Measurements from ENCODE around the gene PRAMEF1.
"Not testable (repeated sequence)": the region's sequence is repeated elsewhere in the genome, so short reads cannot be mapped to it uniquely, and the experiment has no call there.

The PRAMEF1 gene

GRCh38 chr1:12811409-12811784 lies 20.2 kb downstream of the PRAMEF1 start:
- no peak overlapping the region for H2AK5ac ChIP-seq (ENCODE audit: low read length, severe bottlenecking)
- WGBS = 30% methylated on average over 2 of the region's 2 CpGs
- H2AFZ ChIP-seq (ENCODE audit: low read depth, low read length) = no peak overlapping the region
- H3K9me3 ChIP-seq (ENCODE audit: control insufficient read depth, low read length) = no peaks in the 10 kb centered on the region
- no peak overlapping the region for H2BK12ac ChIP-seq (ENCODE audit: low read length in 2 of 2)
- H2BK120ac ChIP-seq (ENCODE audit: low read depth, low read length) = no peak overlapping the region
- H3K27ac ChIP-seq (ENCODE audit: low read length, poor library complexity, severe bottlenecking) = no peak overlapping the region
- no peak overlapping the region for H4K91ac ChIP-seq (ENCODE audit: low read length)
- H2BK15ac ChIP-seq (ENCODE audit: low read depth, poor library complexity, severe bottlenecking) = no peak overlapping the region
- H3K4me1 ChIP-seq (ENCODE audit: control insufficient read depth, insufficient read depth, low read depth, low read length) = no peaks in the 10 kb centered on the region
- H3K79me1 ChIP-seq (replicated peaks; ENCODE audit: low read length, poor library complexity, severe bottlenecking) = no peaks in the 10 kb centered on the region
- no peaks in the 10 kb centered on the region for H3K27me3 ChIP-seq (ENCODE audit: control insufficient read depth in 1 of 2, insufficient read depth in 1 of 2, low read length in 2 of 2)
- no peak overlapping the region for H3K4ac ChIP-seq (ENCODE audit: low read depth in 1 of 2, low read length in 2 of 2)
- peak overlapping the region in 1 of 2 experiments; percentile 41 for H3K4me3 ChIP-seq (ENCODE audit: insufficient read depth in 1 of 2, low read depth in 1 of 2, low read length in 2 of 2)
- no peaks in the 10 kb centered on the region for H3K36me3 ChIP-seq (ENCODE audit: control insufficient read depth in 1 of 2, insufficient read depth in 2 of 2, low read depth in 1 of 2, low read length in 2 of 2)
- H3K14ac ChIP-seq (ENCODE audit: low read length in 2 of 2) = no peak overlapping the region
- no peak for DNase-seq
- no peak overlapping the region for H3K18ac ChIP-seq (ENCODE audit: low read depth in 1 of 2, low read length in 2 of 2)
- no peak overlapping the region for H4K8ac ChIP-seq (ENCODE audit: low read length)
- no peak overlapping the region for H3K9ac ChIP-seq (ENCODE audit: low read length)
- H3K4me2 ChIP-seq (ENCODE audit: low read length, poor library complexity, severe bottlenecking) = no peak overlapping the region
- no peak overlapping the region for H3K23ac ChIP-seq (ENCODE audit: low read length in 2 of 2)
- no peak overlapping the region for H2BK5ac ChIP-seq (ENCODE audit: low read depth, low read length, poor library complexity, severe bottlenecking)

- not testable (repeated sequence) for H4K8ac ChIP-seq (ENCODE audit: low read length); H2BK12ac ChIP-seq (ENCODE audit: low read length in 2 of 2); H3K14ac ChIP-seq (ENCODE audit: low read length in 2 of 2); H3K9me3 ChIP-seq (ENCODE audit: control insufficient read depth, low read length); H3K4ac ChIP-seq (ENCODE audit: low read depth in 1 of 2, low read length in 2 of 2); H3K4me2 ChIP-seq (ENCODE audit: low read length, poor library complexity, severe bottlenecking); H3K36me3 ChIP-seq (ENCODE audit: control insufficient read depth in 1 of 2, insufficient read depth in 2 of 2, low read depth in 1 of 2, low read length in 2 of 2); H3K9ac ChIP-seq (ENCODE audit: low read length); H4K91ac ChIP-seq (ENCODE audit: low read length); H2AFZ ChIP-seq (ENCODE audit: low read depth, low read length); DNase-seq; H2BK120ac ChIP-seq (ENCODE audit: low read depth, low read length); H2BK15ac ChIP-seq (ENCODE audit: low read depth, poor library complexity, severe bottlenecking); H3K79me1 ChIP-seq (replicated peaks; ENCODE audit: low read length, poor library complexity, severe bottlenecking); H3K4me3 ChIP-seq (ENCODE audit: insufficient read depth in 1 of 2, low read depth in 1 of 2, low read length in 2 of 2); H3K18ac ChIP-seq (ENCODE audit: low read depth in 1 of 2, low read length in 2 of 2); H3K27me3 ChIP-seq (ENCODE audit: control insufficient read depth in 1 of 2, insufficient read depth in 1 of 2, low read length in 2 of 2); H2AK5ac ChIP-seq (ENCODE audit: low read length, severe bottlenecking); H3K23ac ChIP-seq (ENCODE audit: low read length in 2 of 2); H3K4me1 ChIP-seq (ENCODE audit: control insufficient read depth, insufficient read depth, low read depth, low read length); H2BK5ac ChIP-seq (ENCODE audit: low read depth, low read length, poor library complexity, severe bottlenecking); H3K27ac ChIP-seq (ENCODE audit: low read length, poor library complexity, severe bottlenecking)
- WGBS = 70% methylated on average over 6 of the region's 6 CpGs
Observed at GRCh38 chr1:12819061-12819460, 27.9 kb downstream of the PRAMEF1 start.

- H2AK5ac ChIP-seq (ENCODE audit: low read length, severe bottlenecking); H4K8ac ChIP-seq (ENCODE audit: low read length); H3K14ac ChIP-seq (ENCODE audit: low read length in 2 of 2); H3K9ac ChIP-seq (ENCODE audit: low read length); H3K18ac ChIP-seq (ENCODE audit: low read depth in 1 of 2, low read length in 2 of 2); H3K27me3 ChIP-seq (ENCODE audit: control insufficient read depth in 1 of 2, insufficient read depth in 1 of 2, low read length in 2 of 2); H3K79me1 ChIP-seq (replicated peaks; ENCODE audit: low read length, poor library complexity, severe bottlenecking); H3K9me3 ChIP-seq (ENCODE audit: control insufficient read depth, low read length); DNase-seq; H2BK120ac ChIP-seq (ENCODE audit: low read depth, low read length); H2BK12ac ChIP-seq (ENCODE audit: low read length in 2 of 2); H3K36me3 ChIP-seq (ENCODE audit: control insufficient read depth in 1 of 2, insufficient read depth in 2 of 2, low read depth in 1 of 2, low read length in 2 of 2); H4K91ac ChIP-seq (ENCODE audit: low read length); H3K4ac ChIP-seq (ENCODE audit: low read depth in 1 of 2, low read length in 2 of 2); H3K4me3 ChIP-seq (ENCODE audit: insufficient read depth in 1 of 2, low read depth in 1 of 2, low read length in 2 of 2); H3K4me2 ChIP-seq (ENCODE audit: low read length, poor library complexity, severe bottlenecking); H3K4me1 ChIP-seq (ENCODE audit: control insufficient read depth, insufficient read depth, low read depth, low read length); H2BK5ac ChIP-seq (ENCODE audit: low read depth, low read length, poor library complexity, severe bottlenecking); H2AFZ ChIP-seq (ENCODE audit: low read depth, low read length); H3K23ac ChIP-seq (ENCODE audit: low read length in 2 of 2); H2BK15ac ChIP-seq (ENCODE audit: low read depth, poor library complexity, severe bottlenecking); H3K27ac ChIP-seq (ENCODE audit: low read length, poor library complexity, severe bottlenecking): not testable (repeated sequence)
- 0% methylated on average over 1 of the region's 3 CpGs for WGBS
Observed at GRCh38 chr1:12831310-12831709, 40.1 kb downstream of the PRAMEF1 start, which contains the start of gene PRAMEF11. Gene PRAMEF11 (minus strand): TSS chr1:12831410. CDS start chr1:12828789, 2,621 bp downstream.

- WGBS = 36% methylated on average over 2 of the region's 2 CpGs
- H3K4me1 ChIP-seq (ENCODE audit: control insufficient read depth, insufficient read depth, low read depth, low read length); H3K36me3 ChIP-seq (ENCODE audit: control insufficient read depth in 1 of 2, insufficient read depth in 2 of 2, low read depth in 1 of 2, low read length in 2 of 2); H3K4ac ChIP-seq (ENCODE audit: low read depth in 1 of 2, low read length in 2 of 2); H3K9me3 ChIP-seq (ENCODE audit: control insufficient read depth, low read length); H3K79me1 ChIP-seq (replicated peaks; ENCODE audit: low read length, poor library complexity, severe bottlenecking); H3K27ac ChIP-seq (ENCODE audit: low read length, poor library complexity, severe bottlenecking); H4K91ac ChIP-seq (ENCODE audit: low read length); H3K23ac ChIP-seq (ENCODE audit: low read length in 2 of 2); H2BK5ac ChIP-seq (ENCODE audit: low read depth, low read length, poor library complexity, severe bottlenecking); H4K8ac ChIP-seq (ENCODE audit: low read length); H2BK120ac ChIP-seq (ENCODE audit: low read depth, low read length); H3K4me2 ChIP-seq (ENCODE audit: low read length, poor library complexity, severe bottlenecking); H2AFZ ChIP-seq (ENCODE audit: low read depth, low read length); H3K4me3 ChIP-seq (ENCODE audit: insufficient read depth in 1 of 2, low read depth in 1 of 2, low read length in 2 of 2); H3K27me3 ChIP-seq (ENCODE audit: control insufficient read depth in 1 of 2, insufficient read depth in 1 of 2, low read length in 2 of 2); H2BK15ac ChIP-seq (ENCODE audit: low read depth, poor library complexity, severe bottlenecking); H3K9ac ChIP-seq (ENCODE audit: low read length); H2AK5ac ChIP-seq (ENCODE audit: low read length, severe bottlenecking); H2BK12ac ChIP-seq (ENCODE audit: low read length in 2 of 2); H3K14ac ChIP-seq (ENCODE audit: low read length in 2 of 2); H3K18ac ChIP-seq (ENCODE audit: low read depth in 1 of 2, low read length in 2 of 2); DNase-seq: not testable (repeated sequence)
Observed at GRCh38 chr1:12833251-12833650, 42.1 kb downstream of the PRAMEF1 start.

Measured in mesenchymal stem cell (in vitro differentiated cells and primary cell).